LNCAP (cell line): ENCODE data around the gene FRMD4A.
A peak's percentile ranks its signal among the peaks of the same experiment; 100 is the strongest.

Experiments used
- TF ChIP-seq, protein P1 (sequence below): fragments of 450-650 bp; IDR thresholded peaks from 2 replicates; pipeline ENCODE4 v1.5.1; 2017; ENCODE audit warnings: mild to moderate bottlenecking

The FRMD4A gene

DNA sequence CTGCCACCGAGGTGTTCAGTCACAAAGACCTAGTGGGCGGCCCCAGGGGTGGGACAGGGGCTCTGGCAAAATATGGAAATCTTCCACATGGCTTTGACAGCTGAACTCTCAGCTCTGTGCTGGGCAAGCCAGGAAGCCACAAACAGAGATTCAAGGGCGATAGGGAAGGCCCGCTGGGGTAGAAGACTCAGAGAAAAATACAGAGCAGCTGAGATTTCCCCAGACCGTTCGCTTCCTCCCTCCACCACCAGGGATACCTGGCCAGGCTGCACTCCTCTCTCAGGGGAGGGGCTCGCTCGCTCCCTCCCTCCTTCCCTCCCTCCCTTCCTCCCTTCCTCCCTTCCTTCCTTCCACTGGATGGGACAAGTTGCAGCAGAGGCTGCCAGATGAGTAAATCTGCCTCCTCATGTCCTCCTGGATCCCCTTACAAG, 483.5 kb downstream of the FRMD4A start:
- TF ChIP-seq, protein P1, sequence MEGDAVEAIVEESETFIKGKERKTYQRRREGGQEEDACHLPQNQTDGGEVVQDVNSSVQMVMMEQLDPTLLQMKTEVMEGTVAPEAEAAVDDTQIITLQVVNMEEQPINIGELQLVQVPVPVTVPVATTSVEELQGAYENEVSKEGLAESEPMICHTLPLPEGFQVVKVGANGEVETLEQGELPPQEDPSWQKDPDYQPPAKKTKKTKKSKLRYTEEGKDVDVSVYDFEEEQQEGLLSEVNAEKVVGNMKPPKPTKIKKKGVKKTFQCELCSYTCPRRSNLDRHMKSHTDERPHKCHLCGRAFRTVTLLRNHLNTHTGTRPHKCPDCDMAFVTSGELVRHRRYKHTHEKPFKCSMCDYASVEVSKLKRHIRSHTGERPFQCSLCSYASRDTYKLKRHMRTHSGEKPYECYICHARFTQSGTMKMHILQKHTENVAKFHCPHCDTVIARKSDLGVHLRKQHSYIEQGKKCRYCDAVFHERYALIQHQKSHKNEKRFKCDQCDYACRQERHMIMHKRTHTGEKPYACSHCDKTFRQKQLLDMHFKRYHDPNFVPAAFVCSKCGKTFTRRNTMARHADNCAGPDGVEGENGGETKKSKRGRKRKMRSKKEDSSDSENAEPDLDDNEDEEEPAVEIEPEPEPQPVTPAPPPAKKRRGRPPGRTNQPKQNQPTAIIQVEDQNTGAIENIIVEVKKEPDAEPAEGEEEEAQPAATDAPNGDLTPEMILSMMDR = peak; percentile 22; the same call in 1 of the 2 replicates

DNA sequence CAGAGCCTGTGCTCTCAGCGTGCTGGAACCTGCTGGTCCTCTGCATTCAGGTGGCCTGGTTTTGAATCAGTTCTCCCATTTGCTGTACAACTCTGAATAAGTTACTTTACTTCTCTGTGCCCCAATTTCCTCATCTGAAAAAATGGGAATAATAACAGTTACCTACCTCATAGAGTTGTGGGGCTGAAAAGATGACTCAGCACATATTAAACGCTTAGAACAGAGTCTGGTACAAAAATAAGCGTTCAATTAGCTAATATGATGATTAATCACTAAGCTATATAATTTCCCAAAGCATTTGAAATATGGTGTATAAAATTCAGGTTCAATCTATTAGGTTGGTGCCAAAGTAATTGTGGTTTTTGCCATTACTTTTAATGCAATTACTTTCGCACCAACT, 484.8 kb downstream of the FRMD4A start:
- TF ChIP-seq, protein P1 = no peak

DNA sequence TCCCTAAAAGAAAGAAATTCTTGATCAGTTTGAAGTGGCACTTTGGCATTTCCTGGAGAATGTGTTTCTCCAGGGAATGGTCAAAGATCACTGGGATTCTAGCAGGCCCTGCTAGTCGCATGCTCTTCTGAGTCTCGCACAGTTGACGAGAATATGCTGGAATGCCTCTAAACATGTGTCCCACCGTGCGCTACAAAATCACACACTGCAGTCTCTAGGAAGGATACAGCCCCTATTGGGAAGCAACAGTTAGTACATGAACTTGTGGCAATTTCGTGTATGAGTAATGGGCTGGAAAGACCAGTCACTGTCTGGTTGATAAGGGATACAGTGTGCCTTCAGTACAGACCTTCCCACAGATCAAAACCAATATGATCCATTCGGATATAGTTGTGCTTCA, 486.1 kb downstream of the FRMD4A start:
- TF ChIP-seq, protein P1 = no peak

GRCh38 chr10:13842117-13842516, 488.6 kb downstream of the FRMD4A start:
- TF ChIP-seq, protein P1 = no peak

DNA sequence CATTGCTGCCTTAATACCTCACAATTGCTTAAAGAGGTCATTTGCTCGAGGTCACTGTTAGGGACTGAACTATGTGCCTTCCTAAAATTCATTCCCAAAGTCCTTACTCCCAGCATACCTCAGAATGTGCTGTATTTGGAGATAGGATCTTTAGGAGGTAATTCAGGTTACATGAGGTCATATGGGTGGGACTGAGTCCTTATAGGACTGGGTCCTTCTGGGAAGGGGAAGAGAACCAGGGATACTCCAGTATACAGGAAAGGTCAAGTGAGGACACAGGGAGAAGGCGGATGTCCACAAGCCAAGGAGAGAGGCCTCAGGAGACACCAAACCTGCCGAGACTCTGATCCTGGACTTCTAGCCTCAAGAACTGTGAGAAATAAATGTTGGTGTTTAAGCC, 490.7 kb downstream of the FRMD4A start:
- TF ChIP-seq, protein P1 = no peak

DNA sequence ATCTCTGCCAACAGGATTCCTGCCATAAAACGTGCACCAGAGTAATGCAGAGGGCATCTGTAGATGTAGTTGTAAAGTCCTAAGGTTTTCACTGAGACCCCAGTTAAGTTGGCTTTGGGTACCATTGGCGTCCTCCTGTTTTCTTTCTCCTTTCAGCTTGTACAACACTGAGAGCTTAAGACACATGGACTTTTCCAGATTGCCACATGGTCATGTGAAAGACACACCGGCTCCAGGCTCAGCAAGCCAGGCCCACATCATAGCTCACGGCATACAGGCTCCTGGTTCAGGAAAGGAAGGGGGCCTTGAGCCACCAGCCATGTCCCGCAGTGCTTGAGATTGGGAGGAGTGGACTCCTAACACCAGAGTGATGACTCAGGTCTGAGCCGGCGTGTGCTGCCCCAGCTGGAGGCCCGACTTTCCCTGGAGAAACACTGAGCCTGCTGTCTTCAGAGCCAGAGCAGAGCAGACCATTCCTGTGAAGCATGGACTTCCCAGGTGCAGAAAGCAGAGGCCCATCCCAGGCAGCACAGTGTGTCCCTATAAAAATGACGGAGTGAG, 491.2 kb downstream of the FRMD4A start:
- TF ChIP-seq, protein P1 = no peak

DNA sequence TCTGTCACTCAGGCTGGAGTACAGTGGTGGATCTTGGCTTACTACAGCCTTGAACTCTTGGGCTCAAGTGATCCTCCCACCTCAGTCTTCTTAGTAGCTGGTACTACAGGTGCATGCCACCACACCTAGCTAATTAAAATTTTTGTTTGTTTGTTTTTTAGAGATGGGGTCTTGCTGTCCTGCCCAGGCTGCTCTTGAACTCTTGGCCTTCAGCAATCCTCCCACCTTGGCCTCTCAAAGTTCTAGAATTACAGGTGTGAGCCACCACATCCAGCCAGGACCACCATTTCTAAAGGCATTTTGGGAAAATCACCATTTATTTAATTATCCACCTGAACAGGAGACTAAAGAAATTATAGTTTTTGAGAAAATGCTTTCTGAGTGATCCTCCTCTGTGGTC, 491.7 kb downstream of the FRMD4A start:
- TF ChIP-seq, protein P1 = no peak

- TF ChIP-seq, protein P1 = no peak
Observed at GRCh38 chr10:13837966-13838365, 492.8 kb downstream of the FRMD4A start.
